K562 (cell line): ENCODE measurements around the gene ZFP36. TPM values are rescaled to one million over a fixed set of nuclear protein-coding genes. Genes with fewer than 3 reads are reported as not detected.

ENCODE experiments used
- ATAC-seq: fragments of 200-7000 bp; cut with Tn5 transposase; 3 replicates; pipeline ENCODE4 v1.9.1; 2020; ENCODE audit warnings: moderate library complexity
- BruUV-seq: library from RNA; stranded (reverse); fragments of 400-500 nt; replicated peaks from 2 replicates; lab custom pipeline; 2021; lab: Mats Ljungman, UMichigan
- CTCF ChIA-PET: fragments of 300-600 bp; formaldehyde crosslinking; extraction: SDS; loops from one replicate; lab custom pipeline; 2021; ENCODE audit warnings: low intra/inter-chr PET ratio; lab: Yijun Ruan, JAX
- POLR2A ChIA-PET: fragments of 300-600, 350-650 bp; sonication (Branson Sonifier 250); formaldehyde crosslinking; extraction: SDS; loops from one replicate; lab custom pipeline; 2021; ENCODE audit warnings: antibody characterized with exemption, inconsistent platforms; lab: Yijun Ruan, JAX
- DNase-seq, 4 experiments: peaks; one replicate each; pipeline versions ENCODE4 v3.0.0 to v3.0.0-alpha.2; 2011 to 2018; ENCODE audit warnings: low spot score in 3 of 4, mixed read lengths in 3 of 4; ENCODE audit errors: extremely low read depth in 1 of 4
- FAIRE-seq: peaks from 2 replicates; lab custom pipeline; 2011; peaks lifted over from hg19 to GRCh38; lab: Jason Lieb, UNC
- H2AFZ ChIP-seq: 2 replicates; pipeline ENCODE4 v1.6.0; 2011; ENCODE audit warnings: low read depth, low read length, control low read depth, inconsistent platforms
- H3K27ac ChIP-seq: fragments of 200-600 bp; 3 replicates; pipeline ENCODE4 v1.8.0; 2011; ENCODE audit warnings: low read depth, mild to moderate bottlenecking, control low read depth, inconsistent platforms, low read length, moderate library complexity, mixed read lengths; ENCODE audit errors: extremely low read depth
- H3K27me3 ChIP-seq, 2 experiments: fragments of 300-600 bp in 1 of 2; 2 replicates in 1 of 2; 3 replicates in 1 of 2; pipeline versions ENCODE4 v1.6.0 to v1.8.0; 2011; ENCODE audit warnings: inconsistent platforms in 2 of 2, low read length in 2 of 2, mild to moderate bottlenecking in 1 of 2, mixed read lengths in 1 of 2, moderate library complexity in 1 of 2; ENCODE audit not compliant: control insufficient read depth in 2 of 2, insufficient read depth in 2 of 2
- H3K36me3 ChIP-seq: fragments of 300-600 bp; 3 replicates; pipeline ENCODE4 v1.8.0; 2011; ENCODE audit warnings: mild to moderate bottlenecking, low read length, inconsistent platforms; ENCODE audit not compliant: control insufficient read depth, insufficient read depth
- H3K4me1 ChIP-seq, 2 experiments: fragments of 200-600 bp in 1 of 2; replicated peaks in 1 of 2; 2 replicates in 1 of 2; 3 replicates in 1 of 2; pipeline versions ENCODE4 v1.5.1 to v1.8.0; 2011; ENCODE audit warnings: inconsistent platforms in 2 of 2, low read length in 2 of 2, mild to moderate bottlenecking in 1 of 2, mixed read lengths in 1 of 2, moderate library complexity in 1 of 2; ENCODE audit not compliant: control insufficient read depth in 2 of 2, insufficient read depth in 2 of 2
- H3K4me2 ChIP-seq: 2 replicates; pipeline ENCODE4 v1.6.1; 2011; ENCODE audit warnings: low read length, control low read depth, inconsistent platforms, mixed read lengths; ENCODE audit not compliant: insufficient read depth
- H3K4me3 ChIP-seq: fragments of 200-600 bp; sonication (generic), shearing (Covaris generic); 2 replicates; pipeline ENCODE4 v1.5.1; 2016; ENCODE audit warnings: control low read depth, inconsistent platforms
- H3K79me2 ChIP-seq: fragments of 200-600 bp; 3 replicates; pipeline ENCODE4 v1.8.0; 2011; ENCODE audit warnings: low read length, inconsistent platforms; ENCODE audit not compliant: control insufficient read depth, insufficient read depth
- H3K9ac ChIP-seq, 2 experiments: 2 replicates each; pipeline versions ENCODE4 v1.6.0 to v1.6.1; 2011; ENCODE audit warnings: low read depth in 2 of 2, low read length in 2 of 2, control low read depth in 1 of 2, inconsistent platforms in 1 of 2, mild to moderate bottlenecking in 1 of 2, mixed read lengths in 1 of 2; ENCODE audit not compliant: insufficient read depth in 1 of 2
- H3K9me1 ChIP-seq: one replicate; pipeline ENCODE4 v1.6.0; 2011; ENCODE audit warnings: inconsistent platforms, mild to moderate bottlenecking, low read length, moderate library complexity; ENCODE audit not compliant: control insufficient read depth, insufficient read depth
- H3K9me3 ChIP-seq: replicated peaks from 2 replicates; pipeline ENCODE4 v1.5.1; 2011; ENCODE audit warnings: low read depth, low read length, inconsistent platforms; ENCODE audit not compliant: control insufficient read depth, insufficient read depth
- H4K20me1 ChIP-seq: replicated peaks from 2 replicates; pipeline ENCODE4 v1.6.1; 2011; ENCODE audit warnings: low read length, inconsistent platforms, mixed read lengths; ENCODE audit not compliant: control insufficient read depth, insufficient read depth
- AFF4 ChIP-seq: sonication (generic); formaldehyde crosslinking; IDR thresholded peaks from 2 replicates; pipeline ENCODE4 v1.8.0; 2023; ENCODE audit warnings: mild to moderate bottlenecking, missing genetic modification reagents
- BDP1 ChIP-seq: IDR thresholded peaks from 3 replicates; pipeline ENCODE4 v1.6.1; 2011; ENCODE audit not compliant: insufficient read length, insufficient read depth
- CHCHD3 ChIP-seq: fragments of 250-450 bp; sonication (Bioruptor Pico); IDR thresholded peaks from 2 replicates; pipeline ENCODE4 v2.1.2; 2022; ENCODE audit warnings: mild to moderate bottlenecking
- CREM ChIP-seq: IDR thresholded peaks from 2 replicates; pipeline ENCODE4 v1.6.1; 2014; ENCODE audit warnings: antibody characterized with exemption, low read depth
- MEF2D ChIP-seq: conservative IDR thresholded peaks from 2 replicates; pipeline ENCODE4 v1.6.1; 2016; ENCODE audit warnings: low read depth, missing genetic modification characterization, missing compliant biosample characterization
- PHB ChIP-seq: fragments of 250-450 bp; sonication (Bioruptor Pico); IDR thresholded peaks from 2 replicates; pipeline ENCODE4 v1.5.0; 2021
- POLR3A ChIP-seq: IDR thresholded peaks from 2 replicates; pipeline ENCODE4 v1.6.1; 2011; ENCODE audit warnings: borderline replicate concordance, mild to moderate bottlenecking, moderate library complexity; ENCODE audit not compliant: insufficient read length, insufficient read depth; ENCODE audit errors: extremely low read depth
- PURB ChIP-seq: sonication (generic); formaldehyde crosslinking; IDR thresholded peaks from 2 replicates; pipeline ENCODE4 v1.9.0; 2021; ENCODE audit warnings: low read depth, mild to moderate bottlenecking, missing genetic modification reagents
- RNF219 ChIP-seq: fragments of 250-450 bp; sonication (Bioruptor Pico); IDR thresholded peaks from 2 replicates; pipeline ENCODE4 v1.5.0; 2022; ENCODE audit warnings: mild to moderate bottlenecking
- SIN3B ChIP-seq: fragments of 450-650 bp; IDR thresholded peaks from 2 replicates; pipeline ENCODE4 v1.6.1; 2017; ENCODE audit warnings: low read depth, mild to moderate bottlenecking, moderate library complexity
- VEZF1 ChIP-seq: fragments of 200-800 bp; sonication (Bioruptor generic); IDR thresholded peaks from 2 replicates; pipeline ENCODE4 v1.6.1; 2017; ENCODE audit warnings: missing genetic modification characterization, missing compliant biosample characterization
- ZBTB1 ChIP-seq: sonication (generic); formaldehyde crosslinking; IDR thresholded peaks from 2 replicates; pipeline ENCODE4 v1.8.1; 2023; ENCODE audit warnings: missing genetic modification reagents, low read depth, mild to moderate bottlenecking, borderline replicate concordance
- ZNF589 ChIP-seq: fragments of 200-800 bp; sonication (Bioruptor generic); IDR thresholded peaks from 2 replicates; pipeline ENCODE4 v1.6.1; 2016; ENCODE audit warnings: low read depth, missing genetic modification characterization, missing compliant biosample characterization
- WGBS: fragments of 100-300 bp; shearing (Covaris generic); methylation state at CpG from one replicate; pipeline ENCODE4 v1.1.6; 2016; ENCODE audit warnings: low coverage, mixed read lengths; ENCODE audit not compliant: insufficient coverage; ENCODE audit errors: missing lambda C conversion rate; 5-methylcytosine and 5-hydroxymethylcytosine counted together
- in situ Hi-C: fragments of 300-500 bp; cut with MboI; formaldehyde crosslinking; loops from 4 replicates; pipeline ENCODE4 v1.15.0; 2018; ENCODE audit warnings: inconsistent platforms, mixed read lengths
- intact Hi-C: fragments of 100-400 bp; cut with micrococcal nuclease; formaldehyde crosslinking; loops from 2 replicates; pipeline ENCODE4 v1.14.2; 2022
- polyA plus RNA-seq, 8 experiments: library from polyadenylated mRNA; depleted of rRNA in 4 of 8; stranded (reverse) in 5 of 8; unstranded in 3 of 8; fragments of >200 nt; fragmentation: Nextera tagmentation in 2 of 8; fragmentation: Illumina TruSeq in 1 of 8; extraction: Ambion mirVana in 2 of 8; extraction: Trizol in 1 of 8; gene quantifications; 2 replicates each; pipeline versions ENCODE4 v1.2.1 to v1.2.3, GENCODE V29; 2011 to 2014; ENCODE audit warnings: inconsistent platforms in 1 of 8, missing spikeins in 1 of 8
- total RNA-seq, 7 experiments: library from RNA; depleted of rRNA in 6 of 7; stranded (reverse); fragments of >200 nt in 6 of 7; fragmentation: Illumina TruSeq in 2 of 7; extraction: Trizol in 2 of 7; gene quantifications; 2 replicates each; pipeline versions ENCODE4 v1.2.1 to v1.2.3, GENCODE V29; 2011 to 2021; ENCODE audit warnings: low replicate concordance in 1 of 7

ZFP36 gene
- total and polyA plus RNA-seq, 9 of the 15 experiments (the other 6 are each of a cell fraction or from before 2014, with no cell fraction given) = 1.0 to 20.1 (median 3.5) TPM

- TF ChIP-seq ZBTB1 (no peak), CHCHD3 (no peak), MEF2D (tag) (no peak), SIN3B (no peak), POLR3A (no peak), PURB (CRISPR knock-in tag) (no peak), PHB (CRISPR knock-in tag) (no peak)
These were observed 16.8 kb upstream of the ZFP36 start (continued) for GRCh38 chr19:39389631-39390414.

GRCh38 chr19:39390451-39390750, 16.2 kb upstream of the ZFP36 start:
- no TSS peak for BruUV-seq
- in situ Hi-C loops (no loop called here), intact Hi-C loops (loop anchor here (2.0 kb wide), 2 partner anchors 46 to 54 kb away; partner anchors contain the start of gene SUPT5H)
- peaks cover 27% of the 10 kb centered on the region for H3K79me2 ChIP-seq
- CTCF ChIA-PET = no interaction called here
- peaks cover 61% of the 10 kb centered on the region for H3K36me3 ChIP-seq
- POLR2A ChIA-PET = interaction anchor here (0.6 to 2.3 kb wide), 22 partner anchors 8 to 541 kb away, joined by 3 to 25 read pairs (median 4); partner anchors contain the start of genes PLEKHG2, RPS16 and ZFP36
- peak overlapping the region; percentile 97 for H3K4me2 ChIP-seq
- H3K4me1 ChIP-seq = peaks cover 11 to 18% of the 10 kb centered on the region in 2 experiments
- FAIRE-seq (no peak), DNase-seq (no peak), ATAC-seq (no peak)
- no peaks in the 10 kb centered on the region for H3K27me3 ChIP-seq
- 0 out of 2 replicates have a peak, but pooled peaks cover 1% of the 10 kb centered on the region for H4K20me1 ChIP-seq
- H3K9me1 ChIP-seq = no peaks in the 10 kb centered on the region
- WGBS = 0% methylated on average over 10 of the region's 10 CpGs
- peak overlapping the region; percentile 99 for H3K27ac ChIP-seq
- peak overlapping the region; percentile 99 for H2AFZ ChIP-seq
- H3K9ac ChIP-seq = peak overlapping the region; percentile 96 to 97
- H3K4me3 ChIP-seq = peak overlapping the region; percentile 95
- H3K9me3 ChIP-seq = no peaks in the 10 kb centered on the region
- TF ChIP-seq VEZF1 (CRISPR knock-in tag) = peak; percentile 56; the same call in 1 of the 2 replicates
- no peak for TF ChIP-seq BDP1
- 0 out of 2 replicates have a peak, but pooled peaks have one; percentile 61 for TF ChIP-seq AFF4
- peak; percentile 98 for TF ChIP-seq CREM
- TF ChIP-seq RNF219 (CRISPR knock-in tag) = 0 out of 2 replicates have a peak, but pooled peaks have one; percentile 25
- TF ChIP-seq ZNF589 (CRISPR knock-in tag) = 0 out of 2 replicates have a peak, but pooled peaks have one; percentile 35
